A549 (cell line): ENCODE results near the gene DCAF4. TPM values are rescaled to one million over a fixed set of nuclear protein-coding genes. Genes with fewer than 3 reads are reported as not detected.

ENCODE experiments used
- ATAC-seq, 2 experiments: fragments of 200-7000 bp in 1 of 2; fragments of >200 bp in 1 of 2; cut with Nextera tagmentation in 1 of 2; cut with Tn5 transposase in 1 of 2; 3 replicates each; pipeline versions ENCODE4 v1.8.0 to v1.9.1; 2018 to 2020; ENCODE audit warnings: mild to moderate bottlenecking in 1 of 2, moderate library complexity in 1 of 2
- CTCF ChIA-PET: fragments of 300-600 bp; sonication (Branson Sonifier 250); formaldehyde crosslinking; extraction: SDS; loops from one replicate; lab custom pipeline; 2021; ENCODE audit warnings: antibody characterized with exemption, inconsistent platforms; lab: Yijun Ruan, JAX
- POLR2A ChIA-PET: fragments of 350-600 bp; formaldehyde crosslinking; extraction: SDS; loops from one replicate; lab custom pipeline; 2021; ENCODE audit warnings: antibody characterized with exemption, inconsistent platforms; lab: Yijun Ruan, JAX
- DNase-seq, 2 experiments: peaks; one replicate each; pipeline versions ENCODE4 v3.0.0 to v3.0.0-alpha.2; 2011 to 2016; ENCODE audit warnings: low read depth in 1 of 2, low spot score in 1 of 2
- FAIRE-seq: peaks from 2 replicates; lab custom pipeline; 2011; peaks lifted over from hg19 to GRCh38; lab: Jason Lieb, UNC
- H3K27ac ChIP-seq, 2 experiments: fragments of >200 bp; sonication (Bioruptor Twin); formaldehyde crosslinking; 3 replicates each; pipeline ENCODE4 v1.5.1; 2016 to 2017
- H3K4me1 ChIP-seq: fragments of >200 bp; sonication (Bioruptor Twin); formaldehyde crosslinking; 3 replicates; pipeline ENCODE4 v1.6.1; 2016
- H3K4me2 ChIP-seq: fragments of >200 bp; sonication (Bioruptor Twin); formaldehyde crosslinking; 3 replicates; pipeline ENCODE4 v1.6.1; 2016
- H3K4me3 ChIP-seq: fragments of >200 bp; sonication (Bioruptor Twin); formaldehyde crosslinking; 3 replicates; pipeline ENCODE4 v1.5.1; 2016
- H3K9me3 ChIP-seq: fragments of >200 bp; sonication (Bioruptor Twin); formaldehyde crosslinking; 3 replicates; pipeline ENCODE4 v1.6.1; 2016
- CBX2 ChIP-seq: fragments of 200-600 bp; sonication (generic); IDR thresholded peaks from 2 replicates; pipeline ENCODE4 v1.6.1; 2016; ENCODE audit warnings: low read depth, mild to moderate bottlenecking, borderline replicate concordance
- CBX8 ChIP-seq: fragments of 200-600 bp; sonication (generic); IDR thresholded peaks from 2 replicates; pipeline ENCODE4 v1.6.1; 2016
- CEBPB ChIP-seq, 2 experiments: fragments of >200 bp in 1 of 2; sonication (Bioruptor Twin) in 1 of 2; formaldehyde crosslinking in 1 of 2; IDR thresholded peaks; 2 replicates each; pipeline ENCODE4 v1.6.1; 2012 to 2016
- CHD4 ChIP-seq: fragments of 200-600 bp; sonication (generic); IDR thresholded peaks from 2 replicates; pipeline ENCODE4 v1.6.1; 2016; ENCODE audit warnings: antibody characterized with exemption, mild to moderate bottlenecking, borderline replicate concordance
- EHMT2 ChIP-seq: fragments of 200-600 bp; sonication (generic); IDR thresholded peaks from 2 replicates; pipeline ENCODE4 v1.6.1; 2016; ENCODE audit warnings: antibody characterized with exemption, low read depth, mild to moderate bottlenecking, moderate library complexity
- FOXS1 ChIP-seq: fragments of 250-450 bp; sonication (Bioruptor Pico); IDR thresholded peaks from 2 replicates; pipeline ENCODE4 v1.5.0; 2020; ENCODE audit warnings: mild to moderate bottlenecking, moderate library complexity
- GATA3 ChIP-seq: IDR thresholded peaks from 2 replicates; pipeline ENCODE4 v1.6.1; 2012; ENCODE audit warnings: borderline replicate concordance
- HEYL ChIP-seq: fragments of 250-450 bp; sonication (Bioruptor Pico); IDR thresholded peaks from 2 replicates; pipeline ENCODE4 v1.8.0; 2021; ENCODE audit warnings: mild to moderate bottlenecking, moderate library complexity
- HOXB5 ChIP-seq: fragments of 250-450 bp; sonication (Bioruptor Pico); IDR thresholded peaks from 2 replicates; pipeline ENCODE4 v1.5.0; 2020; ENCODE audit warnings: mild to moderate bottlenecking, moderate library complexity
- KDM1A ChIP-seq: fragments of 200-600 bp; sonication (generic); IDR thresholded peaks from 2 replicates; pipeline ENCODE4 v1.6.1; 2016; ENCODE audit warnings: low read depth, mild to moderate bottlenecking
- MAFK ChIP-seq: fragments of 450-650 bp; IDR thresholded peaks from 2 replicates; pipeline ENCODE4 v1.6.1; 2014; ENCODE audit not compliant: partially characterized antibody
- MYC ChIP-seq: IDR thresholded peaks from 2 replicates; pipeline ENCODE4 v1.6.1; 2012; ENCODE audit warnings: mild to moderate bottlenecking, inconsistent platforms, low read length, improper control_type of control experiment, borderline replicate concordance
- RAD21 ChIP-seq, 2 experiments: fragments of >200 bp in 1 of 2; sonication (Bioruptor Twin) in 1 of 2; formaldehyde crosslinking in 1 of 2; IDR thresholded peaks in 1 of 2; conservative IDR thresholded peaks in 1 of 2; 2 replicates in 1 of 2; 3 replicates in 1 of 2; pipeline ENCODE4 v1.6.1; 2012 to 2018; ENCODE audit warnings: inconsistent platforms in 1 of 2
- RARB ChIP-seq: fragments of 250-450 bp; sonication (Bioruptor Pico); IDR thresholded peaks from 2 replicates; pipeline ENCODE4 v1.8.0; 2021; ENCODE audit warnings: mild to moderate bottlenecking, moderate library complexity
- RFX5 ChIP-seq: fragments of 450-650 bp; IDR thresholded peaks from 2 replicates; pipeline ENCODE4 v1.7.1; 2014; ENCODE audit warnings: antibody characterized with exemption, mild to moderate bottlenecking, moderate library complexity
- RNF2 ChIP-seq: fragments of 200-600 bp; sonication (generic); IDR thresholded peaks from 2 replicates; pipeline ENCODE4 v1.6.1; 2016; ENCODE audit warnings: low read depth, mild to moderate bottlenecking, antibody characterized with exemption, moderate library complexity, borderline replicate concordance
- SREBF2 ChIP-seq: fragments of 450-650 bp; IDR thresholded peaks from 2 replicates; pipeline ENCODE4 v1.6.1; 2014; ENCODE audit warnings: mild to moderate bottlenecking, moderate library complexity
- TP53 ChIP-seq: fragments of 250-450 bp; sonication (Bioruptor Pico); IDR thresholded peaks from 2 replicates; pipeline ENCODE4 v1.5.0; 2021; ENCODE audit warnings: mild to moderate bottlenecking, moderate library complexity
- ZFP36 ChIP-seq: fragments of 450-650 bp; IDR thresholded peaks from 2 replicates; pipeline ENCODE4 v1.6.1; 2014; ENCODE audit warnings: borderline replicate concordance; ENCODE audit not compliant: partially characterized antibody
- ZSCAN20 ChIP-seq: fragments of 250-450 bp; sonication (Bioruptor Pico); IDR thresholded peaks from 2 replicates; pipeline ENCODE4 v1.8.0; 2022; ENCODE audit warnings: mild to moderate bottlenecking, moderate library complexity
- WGBS: methylation state at CpG from one replicate; pipeline ENCODE4 v1.1.6; 2017; ENCODE audit errors: missing lambda C conversion rate; 5-methylcytosine and 5-hydroxymethylcytosine counted together
- polyA plus RNA-seq, 4 experiments: library from polyadenylated mRNA; depleted of rRNA in 3 of 4; stranded (reverse); fragments of >200 nt; fragmentation: RNase III in 1 of 4; extraction: RNeasy Plus Mini Kit Qiagen cat#74134 plus additional on column Dnase treatment in 1 of 4; gene quantifications; 2 replicates in 3 of 4; 3 replicates in 1 of 4; pipeline ENCODE4 v1.2.3, GENCODE V29; 2011 to 2017
- TF ChIP-seq, protein P1 (sequence below): fragments of 250-450 bp; sonication (Bioruptor Pico); IDR thresholded peaks from 2 replicates; pipeline ENCODE4 v1.5.0; 2020; ENCODE audit warnings: low read depth, mild to moderate bottlenecking, moderate library complexity
- TF ChIP-seq, protein P2 (sequence below): fragments of 250-450 bp; sonication (Bioruptor Pico); IDR thresholded peaks from 2 replicates; pipeline ENCODE4 v1.5.0; 2021; ENCODE audit warnings: mild to moderate bottlenecking, moderate library complexity, borderline replicate concordance
- TF ChIP-seq, protein P3 (sequence below): IDR thresholded peaks from 2 replicates; pipeline ENCODE4 v1.6.1; 2012
- TF ChIP-seq, protein P4 (sequence below): fragments of >200 bp; sonication (Bioruptor Twin); formaldehyde crosslinking; IDR thresholded peaks from 3 replicates; pipeline ENCODE4 v1.5.1; 2016
- TF ChIP-seq, protein P5 (sequence below): IDR thresholded peaks from 2 replicates; pipeline ENCODE4 v1.6.1; 2012

The DCAF4 gene
- polyA plus RNA-seq, 2 of the 4 experiments (the other 2 are of a cell fraction), result 18.4 to 22.4 TPM

DNA sequence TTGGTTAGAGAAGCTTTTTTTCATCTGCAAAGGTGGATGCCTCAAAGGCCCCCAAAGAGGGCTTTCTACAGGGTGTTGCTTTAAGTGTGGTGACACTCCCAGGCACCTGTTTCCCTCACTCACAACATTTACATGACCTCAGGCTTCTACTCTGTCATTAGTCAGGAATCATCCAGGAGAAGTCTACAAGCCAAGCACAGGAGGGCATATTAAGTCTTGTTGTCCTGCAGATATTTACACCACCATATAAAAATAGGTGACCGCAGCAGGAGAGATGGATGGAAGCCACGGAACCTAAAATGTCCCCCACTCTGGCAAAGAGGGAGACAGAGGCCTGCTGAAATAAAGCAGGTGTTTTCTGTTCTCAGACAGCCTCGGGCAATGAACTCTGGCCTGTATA is 24.9 kb upstream of the DCAF4 start (continued):
- TF ChIP-seq RAD21 (conservative IDR thresholded peaks at IDR 0.05 in 1 of 2, IDR thresholded peaks at IDR 0.05 in 1 of 2) (no peak), ZSCAN20 (no peak), MAFK (no peak), SREBF2 (no peak)

DNA sequence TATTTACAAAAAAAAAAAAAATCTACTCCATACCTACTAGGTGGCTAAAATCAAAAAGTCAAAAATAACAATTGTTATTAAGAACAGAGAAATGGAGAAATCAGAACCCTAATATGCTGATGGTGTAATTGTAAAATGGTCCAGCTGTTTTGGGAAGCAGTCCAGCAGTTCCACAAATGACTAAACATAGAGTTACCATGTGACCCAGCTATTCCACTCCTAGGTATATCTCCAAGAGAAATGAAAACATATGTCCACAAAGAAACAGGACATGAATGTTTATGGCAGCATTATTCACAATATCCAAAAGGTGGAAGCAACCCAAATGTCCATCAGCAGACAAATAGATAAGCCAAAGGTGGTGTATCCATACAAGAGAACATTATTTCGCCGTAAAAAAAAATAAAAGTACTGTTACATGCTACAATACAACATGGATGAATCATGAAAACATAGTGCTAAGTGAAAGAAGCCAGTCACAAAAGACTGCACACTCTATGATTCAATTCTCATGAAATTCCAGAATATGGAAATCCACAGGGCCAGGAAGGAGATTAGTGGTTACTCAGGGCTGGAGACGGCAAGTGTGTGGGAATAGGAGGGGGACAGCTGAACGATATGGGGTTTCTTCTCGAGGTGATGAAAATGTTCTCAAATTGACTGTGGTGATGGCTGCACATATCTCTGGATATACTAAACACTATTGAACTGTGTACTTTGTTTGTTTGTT is 23.3 kb upstream of the DCAF4 start:
- Histone ChIP-seq H3K4me2 (no peak overlapping the region), H3K9me3 (no peaks in the 10 kb centered on the region), H3K27ac (no peak overlapping the region), H3K4me1 (peaks cover 13% of the 10 kb centered on the region; the same call in 1 of the 3 replicates), H3K4me3 (no peak overlapping the region)
- DNase-seq (no peak), ATAC-seq (no peak), FAIRE-seq (no peak)
- TF ChIP-seq KDM1A (no peak), FOXS1 (CRISPR knock-in tag) (no peak), MYC (no peak), CEBPB (IDR thresholded peaks at IDR 0.05) (no peak)
- TF ChIP-seq, protein P1, sequence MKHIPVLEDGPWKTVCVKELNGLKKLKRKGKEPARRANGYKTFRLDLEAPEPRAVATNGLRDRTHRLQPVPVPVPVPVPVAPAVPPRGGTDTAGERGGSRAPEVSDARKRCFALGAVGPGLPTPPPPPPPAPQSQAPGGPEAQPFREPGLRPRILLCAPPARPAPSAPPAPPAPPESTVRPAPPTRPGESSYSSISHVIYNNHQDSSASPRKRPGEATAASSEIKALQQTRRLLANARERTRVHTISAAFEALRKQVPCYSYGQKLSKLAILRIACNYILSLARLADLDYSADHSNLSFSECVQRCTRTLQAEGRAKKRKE, result no peak
- TF ChIP-seq, protein P2, sequence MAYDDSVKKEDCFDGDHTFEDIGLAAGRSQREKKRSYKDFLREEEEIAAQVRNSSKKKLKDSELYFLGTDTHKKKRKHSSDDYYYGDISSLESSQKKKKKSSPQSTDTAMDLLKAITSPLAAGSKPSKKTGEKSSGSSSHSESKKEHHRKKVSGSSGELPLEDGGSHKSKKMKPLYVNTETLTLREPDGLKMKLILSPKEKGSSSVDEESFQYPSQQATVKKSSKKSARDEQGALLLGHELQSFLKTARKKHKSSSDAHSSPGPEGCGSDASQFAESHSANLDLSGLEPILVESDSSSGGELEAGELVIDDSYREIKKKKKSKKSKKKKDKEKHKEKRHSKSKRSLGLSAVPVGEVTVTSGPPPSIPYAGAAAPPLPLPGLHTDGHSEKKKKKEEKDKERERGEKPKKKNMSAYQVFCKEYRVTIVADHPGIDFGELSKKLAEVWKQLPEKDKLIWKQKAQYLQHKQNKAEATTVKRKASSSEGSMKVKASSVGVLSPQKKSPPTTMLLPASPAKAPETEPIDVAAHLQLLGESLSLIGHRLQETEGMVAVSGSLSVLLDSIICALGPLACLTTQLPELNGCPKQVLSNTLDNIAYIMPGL, result no peak
- ChIA-PET CTCF (interaction anchor here (0.5 to 10.9 kb wide), 17 partner anchors 9 to 430 kb away, joined by 3 to 480 read pairs (median 5); partner anchors contain the start of gene DPF3), POLR2A (no interaction called here)
- 58% methylated on average over 5 of the region's 5 CpGs for WGBS

DNA sequence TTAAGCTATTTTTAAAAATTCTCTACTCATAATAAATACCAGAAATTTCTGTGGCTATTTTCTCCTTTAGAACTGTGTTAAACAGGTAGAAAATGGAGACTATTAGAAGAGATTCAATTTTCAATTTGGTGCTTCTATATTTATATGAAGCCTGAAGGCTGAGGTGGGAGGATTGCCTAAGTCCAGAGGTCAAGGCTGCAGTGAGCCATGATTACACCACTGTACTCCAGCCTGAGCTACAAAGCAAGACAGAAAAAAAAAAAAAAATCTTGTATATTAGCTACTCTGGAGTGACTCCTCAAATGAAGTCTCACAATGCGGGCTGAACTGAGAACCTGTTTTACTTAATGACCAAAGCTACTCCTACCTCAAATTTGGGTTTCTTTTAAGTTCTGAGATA is 22.5 kb upstream of the DCAF4 start:
- no peaks in the 10 kb centered on the region for H3K9me3 ChIP-seq
- ChIA-PET CTCF (interaction anchor here (0.5 to 10.9 kb wide), 30 partner anchors 9 to 431 kb away, joined by 3 to 480 read pairs (median 6); partner anchors contain the start of gene DPF3), POLR2A (no interaction called here)
- no peak for ATAC-seq
- no peak overlapping the region for H3K4me2 ChIP-seq
- 100% methylated on average over 1 of the region's 1 CpG for WGBS
- TF ChIP-seq CBX2 (no peak), CHD4 (no peak), ZFP36 (no peak), RARB (no peak), RNF2 (no peak), TP53 (no peak), GATA3 (no peak), RFX5 (no peak)
- TF ChIP-seq, protein P3, sequence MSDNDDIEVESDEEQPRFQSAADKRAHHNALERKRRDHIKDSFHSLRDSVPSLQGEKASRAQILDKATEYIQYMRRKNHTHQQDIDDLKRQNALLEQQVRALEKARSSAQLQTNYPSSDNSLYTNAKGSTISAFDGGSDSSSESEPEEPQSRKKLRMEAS, result no peak
- TF ChIP-seq, all 56 proteins: peak for 0
- FAIRE-seq, result no peak
- Histone ChIP-seq H3K4me1 (peaks cover 15% of the 10 kb centered on the region; the same call in 1 of the 3 replicates), H3K4me3 (no peak overlapping the region), H3K27ac (no peak overlapping the region)
- DNase-seq, result no peak

DNA sequence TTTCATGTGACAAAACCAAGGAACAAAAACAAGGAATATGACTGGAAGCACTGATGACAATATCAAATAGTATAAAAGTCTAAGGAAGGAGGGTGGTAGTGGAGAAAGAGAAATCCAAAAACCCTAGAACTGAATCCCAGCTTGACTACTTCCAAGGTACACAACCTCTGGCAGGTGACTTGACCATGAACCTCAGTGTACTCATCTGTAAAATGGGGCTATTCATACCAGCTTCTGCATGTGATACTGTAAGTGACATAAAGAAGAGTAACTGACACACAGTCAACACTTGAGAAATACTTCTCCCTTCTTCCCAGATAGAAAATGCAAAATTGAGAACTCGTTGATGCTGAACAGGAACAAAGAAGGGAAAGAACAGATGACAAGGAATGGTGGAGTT is 22.0 kb upstream of the DCAF4 start:
- CTCF ChIA-PET, result interaction anchor here (0.6 to 10.9 kb wide), 44 partner anchors 10 to 405 kb away, joined by 3 to 480 read pairs (median 4); partner anchors contain the start of gene DPF3
- Histone ChIP-seq H3K27ac (no peak overlapping the region), H3K4me2 (no peak overlapping the region), H3K9me3 (no peaks in the 10 kb centered on the region), H3K4me3 (no peak overlapping the region), H3K4me1 (peaks cover 15% of the 10 kb centered on the region; the same call in 1 of the 3 replicates)
- TF ChIP-seq EHMT2 (no peak), HOXB5 (CRISPR knock-in tag) (no peak), CBX8 (no peak), HEYL (CRISPR knock-in tag) (no peak), GATA3 (no peak)
- TF ChIP-seq, protein P4, sequence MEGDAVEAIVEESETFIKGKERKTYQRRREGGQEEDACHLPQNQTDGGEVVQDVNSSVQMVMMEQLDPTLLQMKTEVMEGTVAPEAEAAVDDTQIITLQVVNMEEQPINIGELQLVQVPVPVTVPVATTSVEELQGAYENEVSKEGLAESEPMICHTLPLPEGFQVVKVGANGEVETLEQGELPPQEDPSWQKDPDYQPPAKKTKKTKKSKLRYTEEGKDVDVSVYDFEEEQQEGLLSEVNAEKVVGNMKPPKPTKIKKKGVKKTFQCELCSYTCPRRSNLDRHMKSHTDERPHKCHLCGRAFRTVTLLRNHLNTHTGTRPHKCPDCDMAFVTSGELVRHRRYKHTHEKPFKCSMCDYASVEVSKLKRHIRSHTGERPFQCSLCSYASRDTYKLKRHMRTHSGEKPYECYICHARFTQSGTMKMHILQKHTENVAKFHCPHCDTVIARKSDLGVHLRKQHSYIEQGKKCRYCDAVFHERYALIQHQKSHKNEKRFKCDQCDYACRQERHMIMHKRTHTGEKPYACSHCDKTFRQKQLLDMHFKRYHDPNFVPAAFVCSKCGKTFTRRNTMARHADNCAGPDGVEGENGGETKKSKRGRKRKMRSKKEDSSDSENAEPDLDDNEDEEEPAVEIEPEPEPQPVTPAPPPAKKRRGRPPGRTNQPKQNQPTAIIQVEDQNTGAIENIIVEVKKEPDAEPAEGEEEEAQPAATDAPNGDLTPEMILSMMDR, result no peak
- TF ChIP-seq, protein P5, sequence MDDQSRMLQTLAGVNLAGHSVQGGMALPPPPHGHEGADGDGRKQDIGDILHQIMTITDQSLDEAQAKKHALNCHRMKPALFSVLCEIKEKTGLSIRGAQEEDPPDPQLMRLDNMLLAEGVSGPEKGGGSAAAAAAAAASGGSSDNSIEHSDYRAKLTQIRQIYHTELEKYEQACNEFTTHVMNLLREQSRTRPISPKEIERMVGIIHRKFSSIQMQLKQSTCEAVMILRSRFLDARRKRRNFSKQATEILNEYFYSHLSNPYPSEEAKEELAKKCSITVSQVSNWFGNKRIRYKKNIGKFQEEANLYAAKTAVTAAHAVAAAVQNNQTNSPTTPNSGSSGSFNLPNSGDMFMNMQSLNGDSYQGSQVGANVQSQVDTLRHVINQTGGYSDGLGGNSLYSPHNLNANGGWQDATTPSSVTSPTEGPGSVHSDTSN, result no peak
- ATAC-seq (no peak), DNase-seq (no peak), FAIRE-seq (no peak)
- POLR2A ChIA-PET, result no interaction called here
- WGBS, result 0% methylated on average over 1 of the region's 1 CpG
